ENCODE data around the gene NACC2.
A peak's percentile ranks its signal among the peaks of the same experiment; 100 is the strongest.

The NACC2 gene

DNA sequence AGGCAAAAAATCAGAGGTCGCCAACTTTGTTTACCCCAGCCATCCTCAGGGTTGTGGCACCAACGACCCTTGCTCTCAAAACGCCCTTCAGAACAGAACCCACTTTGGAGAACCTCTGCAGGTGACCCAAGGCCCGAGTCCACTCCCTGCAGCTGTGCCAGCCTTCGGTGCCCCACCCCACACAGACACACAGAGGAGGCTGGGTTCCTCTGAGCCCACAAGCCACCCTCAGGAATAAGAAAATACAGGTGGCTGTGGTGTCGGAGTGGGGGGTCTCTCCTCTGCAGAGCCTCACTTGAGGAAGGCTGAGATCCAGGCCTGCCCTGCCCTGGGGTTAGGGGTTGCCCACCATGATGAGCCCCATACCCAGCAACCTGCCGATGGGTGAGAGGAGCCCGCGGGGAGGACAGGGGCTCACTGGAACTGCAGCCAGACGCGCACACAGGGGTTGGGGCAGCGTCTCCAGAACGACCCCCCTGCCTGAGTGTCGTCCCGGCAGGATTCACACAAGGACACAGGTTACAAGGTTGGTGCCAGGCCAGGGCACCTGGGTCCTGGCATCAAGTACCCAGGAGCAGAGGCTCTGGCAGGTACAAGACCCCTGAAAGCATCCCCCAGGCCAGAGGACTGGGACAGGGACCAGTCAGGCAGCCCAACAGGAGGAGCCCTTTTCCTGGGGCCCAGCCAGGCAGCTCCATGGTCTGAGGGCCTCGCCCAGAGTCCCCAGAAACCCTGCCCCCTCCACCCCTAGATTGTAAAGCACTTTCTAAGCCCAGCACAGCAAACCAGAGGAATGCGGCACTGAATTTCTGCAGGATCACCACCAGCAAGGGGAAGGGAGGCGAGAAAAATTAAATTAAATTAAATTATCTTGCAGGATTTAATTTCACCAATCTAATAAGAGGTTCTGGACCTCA is 40.0 kb downstream of the NACC2 start:
- DNase-seq: no peak

DNA sequence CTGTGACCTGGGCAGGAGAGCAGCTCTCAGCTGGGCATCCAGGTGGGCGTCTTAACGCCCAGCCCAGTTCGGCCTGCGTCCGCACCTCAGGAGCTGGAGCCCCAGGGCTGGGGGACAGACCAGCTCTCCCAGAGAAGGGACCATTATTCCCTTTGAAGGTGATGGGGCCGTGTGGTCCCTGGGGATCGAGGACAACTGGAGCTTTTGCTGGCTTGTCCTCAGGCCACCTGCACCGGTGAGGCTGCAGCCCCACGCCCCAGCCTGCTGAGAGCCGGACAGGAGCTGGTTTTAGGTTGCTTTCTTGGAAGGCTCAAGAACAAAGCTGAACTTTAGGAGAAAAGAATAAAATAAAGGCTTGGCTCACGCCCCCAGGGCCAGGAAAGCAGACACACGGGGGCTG is 40.9 kb downstream of the NACC2 start:
- DNase-seq: no peak

DNA sequence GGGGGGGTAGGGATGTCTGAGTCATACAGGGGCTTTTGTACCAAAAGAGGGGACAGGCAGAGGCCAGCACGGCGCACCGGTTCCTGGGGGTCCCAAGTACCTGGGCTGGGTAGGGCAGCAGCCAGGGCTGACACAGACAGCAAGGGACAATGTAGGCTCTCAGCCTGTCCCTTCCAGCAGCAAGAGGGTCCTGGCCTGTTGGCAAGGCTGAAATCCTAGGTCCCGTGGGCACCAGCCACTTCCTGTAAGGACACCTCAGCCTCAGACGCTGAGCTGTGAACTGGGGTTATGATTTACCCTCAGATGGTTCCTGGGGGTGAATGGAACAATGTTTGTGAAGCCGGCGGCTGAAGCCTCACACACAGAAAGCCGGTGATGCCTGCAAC is 41.3 kb downstream of the NACC2 start:
- DNase-seq: peak; percentile 35

DNA sequence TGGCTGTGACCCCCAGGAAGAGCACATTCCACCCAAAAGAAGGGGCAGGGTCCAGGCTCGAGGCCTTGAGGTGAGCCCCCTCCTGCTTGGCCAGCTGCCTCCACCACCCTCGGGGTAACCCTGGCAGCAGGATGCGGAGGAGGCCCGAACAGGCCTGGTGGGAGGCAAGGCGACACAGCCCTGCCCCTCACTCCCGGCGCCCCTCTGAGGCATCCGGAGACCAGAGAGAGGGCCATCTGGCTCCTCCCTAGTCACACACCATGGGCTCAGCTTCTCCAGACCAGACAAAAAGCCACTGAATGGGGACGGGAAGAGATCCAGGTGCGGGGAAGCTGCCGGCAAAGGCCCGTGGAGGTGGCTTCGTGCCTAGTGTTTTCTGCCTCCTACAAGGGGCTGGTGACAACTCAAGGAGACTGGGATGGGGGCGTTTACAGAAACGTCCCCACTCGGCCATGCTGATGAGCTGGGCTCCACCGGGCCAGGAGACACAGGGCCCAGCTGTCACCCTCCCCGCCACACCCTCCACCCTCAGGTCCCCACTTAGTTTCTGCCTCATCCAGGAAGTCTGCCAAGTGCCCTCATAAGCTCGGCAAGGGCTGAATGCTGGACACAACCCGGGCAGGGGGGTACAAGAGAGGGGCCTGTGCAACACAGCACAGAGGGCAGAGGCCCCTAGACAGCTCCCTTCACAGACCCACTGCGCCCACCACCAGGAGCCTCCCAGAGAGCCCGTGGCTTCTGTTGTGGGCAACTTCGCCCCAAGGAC is 41.9 kb downstream of the NACC2 start:
- peak; percentile 76 for DNase-seq

DNA sequence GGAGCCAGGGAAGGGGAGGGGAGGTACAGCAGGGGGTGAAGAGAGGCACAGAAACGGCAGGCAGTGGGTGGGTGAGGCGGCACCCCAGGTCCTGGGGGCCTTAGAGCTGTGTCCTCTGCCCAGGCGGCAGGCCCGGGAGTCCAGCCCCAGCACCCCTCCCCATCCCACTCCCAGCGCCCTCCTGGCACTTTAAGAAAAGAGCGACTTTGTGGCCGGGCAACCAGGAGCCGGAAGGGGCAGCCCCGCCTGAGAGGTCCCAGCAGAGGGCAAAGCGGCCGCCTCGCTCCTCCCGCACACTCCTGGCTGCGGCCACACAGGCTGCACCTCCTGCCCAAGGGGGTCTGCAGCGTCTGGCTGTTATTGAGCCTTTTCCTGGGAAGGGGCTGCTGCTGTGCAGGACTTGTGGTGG is 42.6 kb downstream of the NACC2 start:
- DNase-seq: peak; percentile 69

DNA sequence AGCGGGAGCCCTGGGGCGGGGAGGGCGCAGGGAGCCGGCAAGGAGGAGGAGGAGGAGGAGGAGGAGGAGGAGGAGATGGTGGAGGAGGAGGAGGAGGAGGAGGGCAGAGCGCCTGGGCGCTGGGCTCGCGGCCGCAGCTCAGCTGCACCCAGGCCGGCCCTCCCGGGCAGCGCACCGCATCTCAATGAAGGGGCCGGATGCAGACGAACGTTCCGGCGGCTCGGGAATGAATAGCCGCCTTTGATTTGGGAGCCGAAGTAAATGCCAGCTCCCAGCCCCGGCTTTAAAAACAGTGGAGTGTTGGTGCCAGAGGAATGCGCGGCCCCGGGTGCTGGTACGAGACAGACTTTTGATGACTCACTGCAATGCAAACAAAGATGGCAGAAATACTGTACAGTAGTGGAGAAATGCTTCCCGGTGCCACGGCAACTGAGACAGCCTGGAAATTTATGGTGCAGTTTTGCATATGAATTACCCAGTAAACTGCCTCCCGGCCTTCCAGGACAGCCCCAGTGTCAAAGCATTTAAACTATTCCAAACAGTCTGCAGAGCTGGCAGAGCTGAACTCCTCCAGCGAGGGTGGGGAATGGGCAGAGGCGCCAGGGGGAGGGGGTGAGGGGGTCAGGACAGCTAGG is 43.1 kb downstream of the NACC2 start:
- DNase-seq: peak; percentile 97

DNA sequence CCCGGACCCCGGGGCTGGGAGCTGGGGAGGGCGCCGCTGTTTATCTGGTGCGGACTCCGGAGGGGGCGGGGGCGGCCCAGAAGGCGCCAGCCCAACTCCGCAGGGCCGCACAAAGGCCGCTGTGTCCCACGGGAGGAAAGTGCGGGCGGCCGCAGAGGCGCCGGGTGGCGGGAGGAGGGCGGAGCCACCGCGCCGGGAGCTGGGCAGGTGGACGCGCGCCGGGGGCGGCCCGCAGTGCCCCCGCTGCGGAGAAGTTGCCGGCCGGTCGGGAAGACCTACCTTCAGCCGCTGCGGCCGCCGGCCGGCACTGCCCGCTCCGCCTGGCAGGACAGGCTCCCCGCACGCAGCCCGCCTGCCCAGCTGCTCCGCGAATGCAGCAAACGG is 43.6 kb downstream of the NACC2 start:
- peak; percentile 75 for DNase-seq

DNA sequence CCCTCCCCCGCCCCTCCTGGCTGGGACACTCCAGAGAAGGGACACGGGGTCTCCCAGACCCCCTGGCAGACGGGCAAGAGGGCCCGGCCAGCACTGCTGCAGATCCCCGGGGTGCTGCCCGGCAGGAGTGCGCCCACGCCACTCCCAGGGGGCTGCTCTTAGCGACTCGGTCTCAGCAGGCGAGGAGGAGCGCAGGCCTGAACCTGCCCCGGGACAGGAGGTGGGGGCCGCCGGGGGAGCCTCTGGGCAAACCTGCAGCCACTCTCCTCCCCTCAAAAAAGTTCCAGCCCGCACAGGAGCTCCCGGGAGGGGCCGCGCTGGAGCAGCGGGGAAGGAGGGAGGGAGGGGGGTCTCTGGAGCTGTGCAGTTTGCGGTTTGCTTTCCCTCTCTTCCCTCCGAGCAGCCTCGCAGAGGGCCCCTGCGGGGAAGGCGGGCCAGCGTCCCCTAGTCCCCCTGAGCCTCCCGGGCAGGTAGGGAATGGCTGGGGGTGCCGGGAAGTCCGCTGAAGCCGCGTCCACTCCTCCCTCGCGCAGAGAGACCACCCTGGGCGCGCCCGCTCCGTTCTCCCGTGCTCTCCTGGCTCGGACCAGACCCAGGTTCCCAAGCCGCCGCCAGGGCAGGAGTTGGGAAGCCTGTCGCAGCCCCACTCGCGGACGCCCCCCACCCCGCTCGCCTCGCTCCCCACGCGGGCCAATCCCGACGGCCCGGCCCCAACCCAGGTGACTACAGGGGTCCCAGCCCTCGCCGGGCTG is 44.2 kb downstream of the NACC2 start:
- DNase-seq: peak; percentile 45

DNA sequence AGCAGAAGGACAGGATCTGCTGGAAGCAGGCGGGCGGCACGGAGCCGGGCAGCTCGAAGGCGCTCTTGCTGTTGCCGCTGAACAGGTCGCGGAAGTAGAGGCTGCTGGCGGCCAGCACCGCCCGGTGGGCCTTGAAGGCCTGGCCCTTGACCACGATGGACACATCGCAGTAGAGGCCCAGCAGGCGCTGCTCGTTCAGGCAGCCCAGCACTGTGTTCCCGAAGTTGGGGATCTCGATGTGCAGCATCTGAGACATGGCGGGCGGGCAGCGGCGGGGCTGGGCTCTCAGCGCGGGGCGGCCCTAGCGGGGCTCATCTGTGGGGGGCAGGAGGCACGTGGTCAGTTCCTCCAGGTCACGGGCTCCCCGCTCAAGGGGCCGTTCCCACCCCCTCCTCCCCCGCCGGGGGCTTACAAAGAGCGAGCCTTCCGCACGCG is 44.8 kb downstream of the NACC2 start:
- no peak for DNase-seq

DNA sequence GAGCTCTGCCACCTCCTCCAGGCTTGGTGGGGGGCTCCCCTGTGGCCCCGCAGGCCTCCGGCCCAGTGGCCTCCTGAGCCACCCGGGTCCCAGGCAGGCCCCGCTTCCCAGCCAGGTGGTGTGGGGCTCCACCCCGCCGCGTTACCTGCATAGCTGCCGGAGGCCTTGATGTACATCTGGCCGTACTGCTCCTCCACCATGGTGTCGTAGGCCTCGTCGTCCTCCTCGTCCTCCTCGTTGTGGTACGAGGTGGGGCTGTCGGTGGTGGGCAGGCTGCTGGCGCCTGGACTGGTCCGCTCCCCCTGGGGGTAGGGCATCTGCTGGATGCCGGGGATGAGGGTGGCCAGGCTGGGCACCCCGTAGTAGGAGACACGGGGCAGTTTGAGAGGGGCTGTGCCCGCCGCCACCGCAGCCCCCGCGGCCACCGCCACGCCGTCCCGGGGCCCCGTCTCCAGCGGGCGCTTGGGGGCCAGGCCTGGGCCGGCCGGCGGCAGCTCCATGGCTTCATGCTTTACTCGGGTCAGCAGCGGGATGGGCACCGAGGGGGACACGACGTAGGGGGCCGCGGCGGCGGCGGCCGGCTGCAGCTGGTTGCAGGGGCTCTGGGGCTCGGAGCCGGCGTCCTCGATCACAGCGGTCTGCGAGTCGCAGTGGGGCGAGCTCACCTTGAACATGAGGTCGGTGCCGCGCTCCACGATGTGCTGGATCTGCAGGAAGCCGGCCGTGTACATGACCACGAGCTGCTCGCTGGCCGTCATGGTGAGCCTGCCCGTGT is 45.4 kb downstream of the NACC2 start:
- no peak for DNase-seq

DNA sequence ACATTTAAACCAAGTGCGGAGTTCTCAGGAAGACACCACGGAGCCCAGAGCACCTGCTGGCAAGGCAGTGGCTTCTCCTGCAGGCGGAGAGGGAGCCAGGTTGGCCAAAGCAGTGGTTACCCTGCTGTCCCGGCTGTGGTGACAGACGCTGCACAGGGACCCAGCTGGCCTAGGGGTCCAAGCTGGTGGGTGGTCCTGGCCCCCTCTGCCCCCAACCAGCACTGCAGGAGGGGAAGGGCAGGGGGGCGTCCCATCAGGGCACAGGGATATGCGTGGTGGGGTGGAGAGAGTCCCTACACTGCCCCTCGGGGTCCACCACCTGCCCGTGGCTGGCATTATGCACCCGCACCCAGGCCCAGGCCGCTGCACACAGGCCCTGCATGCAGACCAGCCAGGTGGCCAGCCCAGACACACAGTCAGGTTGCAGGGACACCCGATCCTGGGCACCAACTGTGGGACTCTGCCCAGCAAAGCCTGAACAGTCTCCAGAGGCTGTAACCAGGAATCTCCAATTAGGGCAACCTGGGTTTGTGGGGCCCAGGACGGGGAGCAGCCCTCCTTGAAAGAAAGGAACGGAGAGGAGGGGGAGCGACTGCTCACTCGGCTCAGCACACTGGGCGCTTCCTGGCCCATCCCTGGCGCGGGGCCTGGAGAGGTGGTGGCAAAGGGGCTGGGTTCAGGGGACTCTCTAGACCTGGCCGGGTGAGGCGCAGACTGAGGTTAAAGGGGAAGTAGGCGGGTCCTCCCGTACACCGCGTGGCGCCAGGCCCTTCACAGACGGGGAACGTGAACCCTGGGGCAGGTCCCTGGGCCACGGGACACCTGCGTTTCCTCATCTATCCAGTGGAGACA is 46.3 kb downstream of the NACC2 start:
- no peak for DNase-seq

DNA sequence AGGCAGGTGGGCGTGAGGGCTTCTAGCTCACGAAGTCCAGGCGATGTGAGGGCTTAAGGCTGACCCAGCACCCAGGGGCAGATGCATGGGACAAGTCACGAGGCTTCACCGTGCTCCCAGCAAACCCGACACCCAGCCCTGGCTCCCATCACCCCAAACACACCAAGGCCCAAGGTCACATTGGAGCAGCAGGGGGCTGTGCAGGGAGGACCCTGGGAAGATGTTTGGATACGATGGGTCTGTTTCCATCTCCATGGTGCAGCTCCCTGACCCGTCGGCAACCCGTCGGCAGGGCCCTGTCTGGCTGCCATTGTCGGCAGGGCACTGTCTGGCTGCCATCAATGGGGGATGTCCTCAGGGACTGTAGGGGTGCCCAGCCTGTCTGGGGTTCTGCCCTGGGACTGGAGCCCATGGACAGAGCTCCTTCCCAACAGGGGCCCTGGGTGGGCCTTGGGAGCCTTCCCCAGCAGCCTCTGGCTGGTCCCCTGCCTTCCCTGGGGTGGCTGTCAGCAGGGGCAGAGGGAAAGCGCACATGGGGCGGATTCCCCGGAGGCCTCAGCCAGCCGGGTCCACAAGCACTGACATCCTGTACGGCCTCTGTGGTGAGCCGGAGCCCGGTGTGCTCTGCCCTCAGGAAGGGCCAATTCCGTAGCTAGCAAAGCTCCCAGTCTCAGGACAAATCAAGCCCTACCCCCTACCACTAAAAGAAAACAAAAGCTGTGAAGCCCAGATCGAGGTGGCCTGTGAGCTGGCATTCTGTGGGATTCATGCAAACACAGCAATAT is 47.1 kb downstream of the NACC2 start:
- no peak for DNase-seq

DNA sequence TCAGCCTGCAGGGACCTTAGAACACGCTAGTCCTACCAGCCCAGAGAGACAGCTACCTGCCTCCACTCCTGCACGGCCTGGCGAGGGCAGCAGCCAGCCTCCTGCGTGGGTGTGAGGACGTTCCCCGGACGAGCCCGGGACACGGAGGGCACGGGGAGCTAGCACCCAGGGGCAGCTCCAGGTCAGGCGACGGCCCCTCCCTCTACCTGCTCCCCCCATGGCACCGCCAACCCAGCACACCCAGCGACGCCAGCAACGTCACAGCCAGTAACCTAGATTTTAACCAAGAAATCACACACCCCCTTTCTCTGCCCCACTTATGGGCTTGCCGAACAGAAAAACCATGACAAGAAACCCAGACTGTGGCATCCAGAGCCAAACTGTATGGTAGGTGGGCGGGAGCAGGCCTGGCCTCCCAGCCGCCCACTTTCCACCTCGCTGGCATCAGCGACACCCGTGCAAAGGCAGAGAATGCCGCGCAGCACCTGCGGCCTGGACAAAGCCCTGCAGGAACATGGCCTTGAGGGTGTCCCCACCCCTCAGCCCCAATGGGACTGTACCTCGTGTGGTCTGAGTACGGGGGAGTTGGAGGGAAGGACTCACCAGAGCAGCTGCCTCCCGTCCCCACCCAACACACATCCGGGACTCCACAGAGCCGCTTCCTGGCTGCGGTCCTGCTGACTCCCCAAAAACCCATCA is 47.9 kb downstream of the NACC2 start:
- no peak for DNase-seq

DNA sequence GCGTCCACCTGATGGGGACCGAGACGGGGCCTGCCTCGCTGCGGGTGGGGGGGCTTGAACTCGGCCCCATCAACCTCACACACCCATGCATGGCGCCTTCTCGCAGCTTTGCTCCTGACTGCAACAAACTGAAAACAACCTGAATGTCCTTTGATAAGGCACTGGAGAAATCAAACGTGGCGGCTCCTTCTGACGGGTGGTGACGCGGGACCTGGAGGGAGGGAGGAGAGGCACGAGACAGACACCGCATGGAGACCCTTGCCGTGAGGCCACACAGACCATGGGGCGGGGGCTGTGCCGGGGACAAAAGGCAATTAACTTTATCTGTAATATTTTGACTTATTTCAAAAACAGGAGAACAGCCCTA is 48.6 kb downstream of the NACC2 start:
- DNase-seq: no peak

DNA sequence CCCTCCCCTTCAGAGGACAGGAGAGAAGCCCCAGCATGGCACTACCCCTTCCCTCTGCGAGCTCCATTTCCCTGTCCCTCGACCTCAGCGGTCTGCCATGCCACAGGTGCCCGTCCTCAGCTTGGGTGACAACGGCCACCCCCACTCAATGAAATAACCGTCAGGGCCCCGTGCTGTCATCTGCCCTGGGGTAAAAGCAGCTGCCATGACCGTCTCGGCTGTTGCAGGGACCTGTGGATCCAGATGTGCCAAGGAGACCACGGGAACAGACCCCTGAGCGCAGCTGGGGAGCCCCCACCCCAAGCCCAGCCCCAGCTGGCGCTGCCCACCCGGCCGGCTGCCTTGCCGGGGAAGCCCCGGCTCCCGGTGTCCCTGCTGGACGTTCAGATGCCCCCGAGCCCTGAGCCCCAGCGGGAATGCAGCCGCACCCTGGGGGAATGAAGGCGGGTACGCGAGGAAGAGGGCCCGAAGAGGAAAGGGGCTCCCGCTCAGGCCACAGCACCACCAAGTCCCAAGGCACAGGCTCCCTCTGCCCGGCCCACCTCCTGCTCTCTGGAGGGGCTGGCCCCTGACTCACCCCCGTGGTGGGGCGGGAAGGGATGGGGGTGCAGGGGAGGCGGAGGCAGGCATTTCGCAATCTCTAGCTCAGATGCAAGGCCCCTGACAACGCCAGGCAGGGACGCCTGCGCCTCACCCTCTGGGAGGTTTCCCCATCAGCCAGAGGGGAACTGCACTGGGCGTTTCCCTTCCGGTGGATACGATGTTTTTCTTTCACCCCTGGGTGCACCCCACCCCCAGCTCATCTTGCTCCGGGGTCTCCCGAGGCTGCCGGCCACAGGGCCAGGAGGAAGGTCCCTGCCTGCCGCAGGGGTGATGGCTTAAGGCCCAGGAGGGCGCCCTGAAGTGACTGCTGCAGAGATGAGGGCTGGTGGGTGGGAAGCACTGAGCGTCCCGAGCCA is 49.2 kb downstream of the NACC2 start:
- no peak for DNase-seq

DNA sequence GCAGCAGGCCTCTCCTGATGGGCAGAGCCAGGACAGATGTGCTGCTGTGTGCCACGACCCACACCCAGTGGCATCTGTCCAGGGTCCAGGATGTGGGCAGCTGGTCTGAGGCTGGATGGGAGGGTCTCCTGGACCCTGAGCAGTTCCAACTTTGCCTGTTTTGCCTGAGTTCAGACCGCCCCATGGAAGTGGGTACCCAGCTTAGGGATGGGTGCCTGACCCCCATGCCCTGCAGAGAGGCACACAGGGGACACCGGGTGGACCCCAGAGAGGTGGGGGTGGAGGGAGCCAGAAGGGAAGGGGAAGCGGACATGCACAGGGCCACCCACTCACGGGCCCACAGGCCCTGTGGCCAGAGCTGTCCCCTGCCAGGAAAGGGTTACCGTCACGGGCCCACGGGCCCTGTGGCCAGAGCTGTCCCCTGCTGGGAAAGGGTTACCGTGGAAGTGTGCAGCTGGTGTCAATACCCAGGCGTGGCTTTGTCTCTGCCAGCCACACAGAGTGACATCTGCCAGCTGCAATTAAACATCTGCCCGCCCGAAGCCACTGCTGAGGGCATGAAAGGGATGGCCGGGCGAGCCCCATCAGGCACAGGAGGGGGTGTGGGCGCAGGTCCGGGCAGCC is 50.0 kb downstream of the NACC2 start:
- DNase-seq: no peak

DNA sequence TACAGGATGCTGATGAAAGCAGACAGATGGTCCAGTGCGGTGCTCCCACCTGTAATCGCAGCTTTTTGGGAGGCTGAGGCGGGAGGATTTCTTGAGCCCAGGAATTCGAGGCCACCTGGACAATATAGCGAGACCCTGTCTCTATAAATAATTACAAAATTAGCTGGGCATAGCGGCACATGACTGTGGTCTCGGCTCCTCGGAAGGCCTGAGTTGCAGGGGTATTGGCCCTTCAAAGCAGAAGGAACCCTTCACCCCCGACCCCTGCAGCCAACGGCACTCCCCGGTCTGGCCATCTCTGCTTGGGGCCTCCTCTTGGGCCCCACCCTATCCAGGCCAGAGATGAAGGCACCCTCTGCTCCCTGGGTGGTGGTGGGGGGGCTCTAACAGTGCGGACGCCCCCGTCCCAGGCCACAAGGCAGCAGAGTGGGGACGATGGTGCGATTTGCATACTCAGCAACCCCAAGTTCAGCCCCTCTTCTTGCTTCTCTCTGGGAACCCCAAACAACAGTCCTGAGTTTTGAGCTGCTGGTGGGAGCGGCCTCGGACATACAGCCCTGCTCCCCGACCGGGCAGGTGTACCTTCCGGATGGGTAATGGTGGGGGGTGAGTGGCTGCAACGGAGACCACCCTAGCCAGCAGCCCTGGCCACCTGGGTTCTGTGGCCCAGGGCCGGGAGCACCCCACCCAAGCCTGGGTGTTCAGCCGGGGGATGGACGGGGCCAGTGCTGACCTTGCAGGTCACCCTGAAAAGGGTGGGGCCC is 50.7 kb downstream of the NACC2 start:
- DNase-seq: no peak
